A673 (cell line): ENCODE results near the gene SSH2. TPM values are rescaled to one million over a fixed set of nuclear protein-coding genes. Genes with fewer than 3 reads are reported as not detected.

Source experiments
- BruUV-seq: library from RNA; stranded (reverse); fragments of 400-500 nt; replicated peaks from 2 replicates; lab custom pipeline; 2021; lab: Mats Ljungman, UMichigan
- CTCF ChIA-PET: fragments of 300-600 bp; sonication (Branson Sonifier 250); formaldehyde crosslinking; loops from one replicate; lab custom pipeline; 2022; ENCODE audit warnings: antibody characterized with exemption; lab: Charles Lee
- POLR2A ChIA-PET: fragments of 300-600 bp; sonication (Branson Sonifier 250); formaldehyde crosslinking; loops from one replicate; lab custom pipeline; 2022; ENCODE audit warnings: antibody characterized with exemption; ENCODE audit not compliant: low non-redundant PET; lab: Charles Lee
- DNase-seq: peaks from one replicate; pipeline ENCODE4 v3.0.0-alpha.2; 2015; ENCODE audit warnings: low spot score
- H3K27ac ChIP-seq: fragments of 200-600 bp; sonication (generic); 2 replicates; pipeline ENCODE4 v1.5.1; 2016; ENCODE audit warnings: mixed run types, low read depth, mild to moderate bottlenecking, mixed read lengths, antibody characterized with exemption, low read length; ENCODE audit not compliant: poor library complexity, severe bottlenecking
- H3K27me3 ChIP-seq: fragments of 200-600 bp; sonication (generic); replicated peaks from 2 replicates; pipeline ENCODE4 v1.6.1; 2017; ENCODE audit warnings: mixed run types, low read depth, mild to moderate bottlenecking, mixed read lengths, antibody characterized with exemption, low read length; ENCODE audit not compliant: insufficient read depth, poor library complexity
- H3K36me3 ChIP-seq: fragments of 200-600 bp; sonication (generic); 2 replicates; pipeline ENCODE4 v1.6.1; 2016; ENCODE audit warnings: mixed run types, mild to moderate bottlenecking, mixed read lengths, antibody characterized with exemption, low read length; ENCODE audit not compliant: insufficient read depth, poor library complexity, severe bottlenecking
- H3K4me1 ChIP-seq: fragments of 200-600 bp; sonication (generic); 2 replicates; pipeline ENCODE4 v1.6.1; 2017; ENCODE audit warnings: mixed run types, mild to moderate bottlenecking, mixed read lengths, antibody characterized with exemption, low read length; ENCODE audit not compliant: insufficient read depth, poor library complexity, severe bottlenecking
- H3K4me3 ChIP-seq: fragments of 200-600 bp; sonication (generic); 2 replicates; pipeline ENCODE4 v1.5.1; 2016; ENCODE audit warnings: low read depth, mixed run types, mild to moderate bottlenecking, mixed read lengths, low read length; ENCODE audit not compliant: poor library complexity, severe bottlenecking
- H3K9me3 ChIP-seq: fragments of 200-600 bp; sonication (generic); 2 replicates; pipeline ENCODE4 v1.6.1; 2016; ENCODE audit warnings: mixed run types, low read depth, mild to moderate bottlenecking, mixed read lengths, antibody characterized with exemption, low read length; ENCODE audit not compliant: poor library complexity, severe bottlenecking
- CTCF ChIP-seq: fragments of 300-800, 200-600 bp; sonication (generic); conservative IDR thresholded peaks from 2 replicates; pipeline ENCODE4 v1.5.1; 2017; ENCODE audit warnings: low read depth, mild to moderate bottlenecking, antibody characterized with exemption, low read length, moderate library complexity, mixed read lengths
- EZH2 ChIP-seq: fragments of 200-600 bp; sonication (generic); IDR thresholded peaks from 2 replicates; pipeline ENCODE4 v1.6.1; 2017; ENCODE audit warnings: borderline replicate concordance, low read depth, mild to moderate bottlenecking, mixed read lengths, antibody characterized with exemption, low read length; ENCODE audit not compliant: poor library complexity, severe bottlenecking
- intact Hi-C: fragments of 100-400 bp; cut with micrococcal nuclease; formaldehyde crosslinking; loops from one replicate; pipeline ENCODE4 v1.10.0; 2022; ENCODE audit not compliant: unreplicated experiment
- total RNA-seq: library from RNA; stranded (reverse); gene quantifications from 2 replicates; pipeline ENCODE4 v1.2.3, GENCODE V29; 2021

Gene SSH2
- total RNA-seq, 1 experiment from 2014 or later: 75.5 TPM

DNA sequence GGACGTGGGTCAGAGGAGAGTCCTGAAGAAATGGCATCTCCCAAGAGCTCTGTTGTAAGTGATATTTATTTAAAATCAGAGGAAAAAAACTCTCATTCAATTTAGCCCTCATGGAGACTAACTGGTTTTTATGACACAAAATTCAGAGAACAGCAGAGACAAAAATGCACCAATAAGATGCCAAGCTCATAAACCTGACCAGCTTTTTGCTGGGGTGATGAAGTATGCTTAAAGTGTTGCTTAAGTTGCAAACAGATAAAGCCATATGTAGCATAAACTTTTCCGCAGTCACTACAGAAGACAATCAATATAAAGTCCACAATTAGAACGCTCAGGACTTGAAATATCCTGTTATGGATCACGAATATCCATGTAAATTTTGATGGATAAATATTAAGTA is 183.4 kb downstream of the SSH2 start:
- H3K27ac ChIP-seq: no peak overlapping the region
- no peaks in the 10 kb centered on the region for H3K9me3 ChIP-seq
- BruUV-seq: no TSS peak
- POLR2A ChIA-PET: no interaction called here
- intact Hi-C loops: no loop called here
- DNase-seq: no peak
- H3K4me3 ChIP-seq: no peak overlapping the region
- H3K4me1 ChIP-seq: peaks cover 56% of the 10 kb centered on the region
- CTCF ChIA-PET: no interaction called here
- peaks cover 4% of the 10 kb centered on the region for H3K36me3 ChIP-seq
- TF ChIP-seq EZH2 (no peak), CTCF (no peak)
- H3K27me3 ChIP-seq: no peaks in the 10 kb centered on the region

GRCh38 chr17:29744121-29744520 is 185.9 kb downstream of the SSH2 start:
- intact Hi-C loops: no loop called here
- TF ChIP-seq CTCF (no peak), EZH2 (no peak)
- H3K27ac ChIP-seq: peak overlapping the region; percentile 27
- ChIA-PET POLR2A (interaction anchor here (0.6 kb wide), 1 partner anchor 746 kb away, joined by 4 read pairs; no protein-coding TSS in a partner anchor), CTCF (no interaction called here)
- H3K27me3 ChIP-seq: no peaks in the 10 kb centered on the region
- peaks cover 79% of the 10 kb centered on the region for H3K4me1 ChIP-seq
- BruUV-seq: no TSS peak
- H3K36me3 ChIP-seq: no peaks in the 10 kb centered on the region
- DNase-seq: no peak
- no peaks in the 10 kb centered on the region for H3K9me3 ChIP-seq
- H3K4me3 ChIP-seq: no peak overlapping the region

- no peaks in the 10 kb centered on the region for H3K27me3 ChIP-seq
- ChIA-PET POLR2A (no interaction called here), CTCF (no interaction called here)
- no peak overlapping the region for H3K4me3 ChIP-seq
- no peaks in the 10 kb centered on the region for H3K36me3 ChIP-seq
- H3K4me1 ChIP-seq: peaks cover 60% of the 10 kb centered on the region
- intact Hi-C loops: loop anchor here (2.0 kb wide), 1 partner anchor 13 kb away; no protein-coding TSS in a partner anchor
- DNase-seq: no peak
- no TSS peak for BruUV-seq
- TF ChIP-seq EZH2 (no peak), CTCF (no peak)
- no peak overlapping the region for H3K27ac ChIP-seq
- H3K9me3 ChIP-seq: no peaks in the 10 kb centered on the region
These were observed 187.9 kb downstream of the SSH2 start for GRCh38 chr17:29742210-29742513.
